GM15510 (cell line): Measurements from ENCODE around the gene ADI1.

Source experiments
- POLR2A ChIP-seq: IDR thresholded peaks from 3 replicates; pipeline ENCODE4 v1.6.1; 2011; ENCODE audit warnings: borderline replicate concordance; ENCODE audit not compliant: insufficient read length; ENCODE audit errors: extremely low read depth

Gene ADI1

GRCh38 chr2:3457524-3458395 is 61.6 kb downstream of the ADI1 start:
- no peak for TF ChIP-seq POLR2A

- TF ChIP-seq POLR2A, result no peak
Measured at GRCh38 chr2:3456125-3456524, 63.2 kb downstream of the ADI1 start.

GRCh38 chr2:3454802-3455201 is 64.5 kb downstream of the ADI1 start:
- TF ChIP-seq POLR2A, result no peak

GRCh38 chr2:3453190-3453999 is 65.9 kb downstream of the ADI1 start:
- no peak for TF ChIP-seq POLR2A

DNA sequence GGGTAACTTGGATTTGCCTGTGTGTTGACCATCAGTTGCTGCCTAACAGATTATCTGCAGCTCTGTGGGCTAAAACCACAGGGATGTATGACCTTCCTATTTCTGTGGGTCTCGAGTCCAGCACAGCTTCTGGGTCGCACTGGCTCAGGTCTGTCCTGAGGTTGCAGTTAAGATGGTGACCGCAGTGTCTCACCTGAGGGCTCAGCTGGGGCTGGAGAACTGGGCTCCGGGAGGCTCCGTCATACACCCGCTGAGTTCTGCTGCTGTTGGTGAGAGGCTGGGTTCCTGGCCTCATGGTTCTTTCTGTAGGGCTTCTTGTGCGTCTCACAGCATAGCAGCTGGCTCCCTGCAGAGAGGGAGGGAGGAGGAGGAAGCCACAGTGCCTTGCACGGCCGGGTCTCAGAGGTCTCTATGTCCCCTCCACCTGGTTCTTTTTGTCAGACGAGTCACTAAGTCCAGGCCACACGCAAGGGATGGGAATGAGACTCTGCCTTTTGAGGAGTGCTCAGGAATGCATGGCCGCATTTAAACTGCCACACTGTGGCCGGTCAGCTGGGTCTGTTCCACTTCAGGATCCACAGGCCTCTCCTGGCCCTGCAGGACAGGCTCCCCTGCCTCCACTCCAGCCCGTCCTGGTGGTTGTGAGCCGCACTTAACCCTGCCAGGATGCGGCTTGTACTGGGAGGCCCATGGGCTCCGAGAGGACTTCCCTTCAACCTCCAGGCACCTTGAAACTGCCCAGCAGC is 67.2 kb downstream of the ADI1 start:
- no peak for TF ChIP-seq POLR2A

DNA sequence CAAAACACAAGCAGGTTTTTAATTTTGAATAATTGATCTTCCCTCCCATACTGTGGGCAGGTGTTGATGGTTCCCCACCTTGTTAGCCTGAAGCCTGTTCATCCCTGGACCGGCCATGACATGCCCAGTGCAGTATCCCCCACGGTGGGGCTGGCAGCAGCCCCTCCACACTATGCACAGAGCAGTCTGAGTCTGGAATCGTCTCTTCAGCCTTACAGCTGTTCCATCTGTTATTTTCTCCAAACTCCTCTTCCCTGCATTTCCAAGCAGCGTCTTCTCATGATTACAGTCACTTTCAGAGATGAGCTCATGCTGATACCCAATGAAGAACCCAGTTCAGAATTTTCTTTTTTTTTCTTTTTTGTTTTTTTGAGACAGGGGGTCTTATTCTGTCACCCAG is 68.2 kb downstream of the ADI1 start:
- no peak for TF ChIP-seq POLR2A

- no peak for TF ChIP-seq POLR2A
Measured at GRCh38 chr2:3450385-3451010, 68.8 kb downstream of the ADI1 start.

DNA sequence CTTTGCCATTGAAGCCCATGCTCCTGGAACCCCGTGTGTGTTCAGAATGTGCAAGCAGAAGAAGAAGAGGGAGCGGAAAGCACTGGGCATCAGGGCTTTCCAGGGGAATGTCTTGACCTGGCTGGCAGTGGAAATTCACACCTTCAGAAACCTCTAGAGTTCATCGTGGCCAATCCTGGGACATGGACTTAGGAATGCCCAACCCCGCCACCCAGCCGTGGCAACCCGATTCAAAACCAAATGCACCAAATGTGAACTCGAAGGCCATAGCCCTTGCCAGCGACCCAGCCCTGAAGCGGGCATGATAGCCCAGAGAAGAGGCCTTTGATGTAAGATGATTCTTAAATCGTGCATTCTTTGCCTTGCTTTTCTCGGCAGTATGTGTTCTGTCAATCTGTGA is 69.4 kb downstream of the ADI1 start:
- no peak for TF ChIP-seq POLR2A

DNA sequence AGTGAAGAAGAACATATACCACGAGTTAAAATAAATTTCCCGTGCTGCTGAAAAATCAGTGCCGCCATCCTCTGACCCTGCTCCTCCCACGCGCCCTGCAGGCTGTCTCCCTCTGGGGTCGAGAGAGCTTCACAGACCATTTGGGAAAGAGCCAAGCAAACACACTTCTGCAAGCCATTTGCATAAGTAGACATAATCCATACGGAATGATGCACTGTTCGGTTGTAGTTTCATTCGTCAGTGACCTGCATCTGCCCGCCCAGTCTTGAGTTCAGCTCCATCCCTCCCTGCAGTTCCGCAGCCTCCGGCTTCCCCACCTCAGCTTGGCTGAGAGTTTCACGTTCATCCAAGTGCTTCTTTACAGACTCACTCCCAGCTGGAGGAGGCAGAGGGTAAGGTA is 70.2 kb downstream of the ADI1 start:
- TF ChIP-seq POLR2A, result no peak

GRCh38 chr2:3447789-3448317 is 71.5 kb downstream of the ADI1 start:
- TF ChIP-seq POLR2A, result no peak
